OCI-LY7 (cell line): ENCODE measurements around the gene BABAM1. TPM values are rescaled to one million over a fixed set of nuclear protein-coding genes. Genes with fewer than 3 reads are reported as not detected.

ENCODE experiments used
- BruUV-seq: library from RNA; stranded (reverse); fragments of 400-500 nt; replicated peaks from 2 replicates; lab custom pipeline; 2021; lab: Mats Ljungman, UMichigan
- CTCF ChIA-PET: fragments of 300-600 bp; sonication (Branson Sonifier 250); formaldehyde crosslinking; loops from one replicate; lab custom pipeline; 2022; ENCODE audit warnings: antibody characterized with exemption; ENCODE audit not compliant: unreplicated experiment; lab: Charles Lee
- POLR2A ChIA-PET: fragments of 300-600 bp; sonication (Branson Sonifier 250); formaldehyde crosslinking; loops from one replicate; lab custom pipeline; 2022; ENCODE audit warnings: antibody characterized with exemption; lab: Charles Lee
- DNase-seq: peaks from one replicate; pipeline ENCODE4 v3.0.0-alpha.2; 2015; ENCODE audit warnings: low spot score
- H2AFZ ChIP-seq: fragments of 200-600 bp; sonication (generic), shearing (Covaris generic); 2 replicates; pipeline ENCODE4 v1.6.1; 2014; ENCODE audit warnings: mild to moderate bottlenecking, antibody characterized with exemption, low read length, moderate library complexity
- H3K27ac ChIP-seq: fragments of 200-600 bp; sonication (generic); 2 replicates; pipeline ENCODE4 v1.5.1; 2014; ENCODE audit warnings: mixed run types, low read depth, mild to moderate bottlenecking, moderate library complexity, low read length, inconsistent platforms; ENCODE audit not compliant: poor library complexity, severe bottlenecking
- H3K36me3 ChIP-seq: fragments of 200-600 bp; sonication (generic); 2 replicates; pipeline ENCODE4 v1.6.1; 2014; ENCODE audit warnings: mild to moderate bottlenecking, antibody characterized with exemption, low read length, moderate library complexity, mixed read lengths; ENCODE audit not compliant: insufficient read depth
- H3K4me1 ChIP-seq: fragments of 200-600 bp; sonication (generic); 2 replicates; pipeline ENCODE4 v1.5.1; 2014; ENCODE audit warnings: mild to moderate bottlenecking, low read length; ENCODE audit not compliant: insufficient read depth, poor library complexity, severe bottlenecking
- H3K4me2 ChIP-seq: fragments of 200-600 bp; sonication (generic); 2 replicates; pipeline ENCODE4 v1.6.1; 2014; ENCODE audit warnings: mild to moderate bottlenecking, low read length
- H3K4me3 ChIP-seq: fragments of 200-600 bp; sonication (generic); 2 replicates; pipeline ENCODE4 v1.5.1; 2014; ENCODE audit warnings: mild to moderate bottlenecking, low read depth, low read length; ENCODE audit not compliant: poor library complexity, severe bottlenecking
- H3K79me2 ChIP-seq: fragments of 200-600 bp; sonication (generic); 2 replicates; pipeline ENCODE4 v1.6.1; 2016; ENCODE audit warnings: low read depth, mild to moderate bottlenecking, low read length, moderate library complexity, mixed read lengths; ENCODE audit not compliant: insufficient read depth
- H3K9me2 ChIP-seq: fragments of 200-600 bp; sonication (generic); 2 replicates; pipeline ENCODE4 v1.6.1; 2016; ENCODE audit warnings: mild to moderate bottlenecking, low read length, mixed read lengths; ENCODE audit not compliant: insufficient read depth
- H3K9me3 ChIP-seq: fragments of 200-600 bp; sonication (generic); 2 replicates; pipeline ENCODE4 v1.6.1; 2014; ENCODE audit warnings: mild to moderate bottlenecking, mixed run types, low read length, mixed read lengths
- H4K20me1 ChIP-seq: fragments of 200-600 bp; sonication (generic); 2 replicates; pipeline ENCODE4 v1.6.1; 2014; ENCODE audit warnings: mild to moderate bottlenecking, antibody characterized with exemption, low read length, moderate library complexity, mixed read lengths; ENCODE audit not compliant: insufficient read depth
- EZH2phosphoT487 ChIP-seq: fragments of 200-600 bp; sonication (generic); IDR thresholded peaks from 2 replicates; pipeline ENCODE4 v1.6.1; 2018; ENCODE audit warnings: low read depth, borderline replicate concordance, mild to moderate bottlenecking, mixed run types, antibody characterized with exemption, low read length, moderate library complexity, mixed read lengths
- intact Hi-C: fragments of 100-400 bp; cut with micrococcal nuclease; formaldehyde crosslinking; loops from one replicate; pipeline ENCODE4 v1.10.0; 2022; ENCODE audit not compliant: unreplicated experiment
- total RNA-seq, 2 experiments: library from RNA; depleted of rRNA in 1 of 2; stranded (reverse); fragments of >200 nt in 1 of 2; shearing (Covaris generic) in 1 of 2; gene quantifications; 2 replicates each; pipeline ENCODE4 v1.2.3, GENCODE V29; 2014 to 2022
- TF ChIP-seq, protein P1 (sequence below): fragments of 200-600 bp; sonication (generic); conservative IDR thresholded peaks from 2 replicates; pipeline ENCODE4 v1.5.1; 2014; ENCODE audit warnings: mild to moderate bottlenecking, antibody characterized with exemption, low read length, moderate library complexity, mixed read lengths

Gene BABAM1
- total RNA-seq, 2 experiments from 2014 or later, result 79.0 to 118 TPM

DNA sequence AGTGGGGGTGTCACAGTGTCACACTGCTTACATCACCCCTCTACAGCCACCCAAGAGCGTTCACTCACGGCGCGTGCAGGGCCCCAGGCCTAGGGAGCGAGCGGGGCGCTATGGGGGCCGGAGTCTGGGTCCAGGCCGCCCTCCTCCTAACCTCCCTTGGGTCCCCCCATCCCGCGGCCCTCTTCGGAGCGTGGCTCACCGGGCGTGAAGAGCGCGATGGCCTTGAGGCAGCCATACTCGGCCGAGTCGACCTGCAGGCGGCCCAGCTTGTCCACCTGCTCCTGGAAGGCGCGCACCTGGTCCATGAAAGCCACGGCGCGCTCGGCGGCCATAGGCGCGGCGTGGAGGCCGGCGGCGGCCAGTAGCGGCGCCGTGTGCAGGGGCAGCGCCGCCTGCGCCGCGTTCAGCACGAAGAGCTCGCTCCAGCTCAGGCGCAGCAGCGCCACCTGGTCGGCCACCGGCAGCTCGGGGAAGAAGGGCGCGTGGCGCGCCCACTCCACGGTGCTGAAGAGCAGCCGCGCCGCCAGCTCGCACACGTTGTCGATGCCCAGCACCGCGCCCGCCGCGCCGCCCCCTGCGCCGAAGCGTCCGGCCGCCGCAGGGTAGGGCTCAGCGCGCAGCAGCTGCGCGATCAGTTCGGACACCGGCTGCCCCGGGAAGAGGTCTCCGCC lies 31.8 kb upstream of the BABAM1 start:
- TF ChIP-seq, protein P1, sequence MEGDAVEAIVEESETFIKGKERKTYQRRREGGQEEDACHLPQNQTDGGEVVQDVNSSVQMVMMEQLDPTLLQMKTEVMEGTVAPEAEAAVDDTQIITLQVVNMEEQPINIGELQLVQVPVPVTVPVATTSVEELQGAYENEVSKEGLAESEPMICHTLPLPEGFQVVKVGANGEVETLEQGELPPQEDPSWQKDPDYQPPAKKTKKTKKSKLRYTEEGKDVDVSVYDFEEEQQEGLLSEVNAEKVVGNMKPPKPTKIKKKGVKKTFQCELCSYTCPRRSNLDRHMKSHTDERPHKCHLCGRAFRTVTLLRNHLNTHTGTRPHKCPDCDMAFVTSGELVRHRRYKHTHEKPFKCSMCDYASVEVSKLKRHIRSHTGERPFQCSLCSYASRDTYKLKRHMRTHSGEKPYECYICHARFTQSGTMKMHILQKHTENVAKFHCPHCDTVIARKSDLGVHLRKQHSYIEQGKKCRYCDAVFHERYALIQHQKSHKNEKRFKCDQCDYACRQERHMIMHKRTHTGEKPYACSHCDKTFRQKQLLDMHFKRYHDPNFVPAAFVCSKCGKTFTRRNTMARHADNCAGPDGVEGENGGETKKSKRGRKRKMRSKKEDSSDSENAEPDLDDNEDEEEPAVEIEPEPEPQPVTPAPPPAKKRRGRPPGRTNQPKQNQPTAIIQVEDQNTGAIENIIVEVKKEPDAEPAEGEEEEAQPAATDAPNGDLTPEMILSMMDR, result peak; percentile 73
- no peak for TF ChIP-seq EZH2phosphoT487
- Histone ChIP-seq H3K79me2 (peaks cover 12% of the 10 kb centered on the region; the same call in 1 of the 2 replicates), H3K4me1 (peaks cover 25% of the 10 kb centered on the region), H4K20me1 (no peaks in the 10 kb centered on the region), H3K36me3 (peaks cover 42% of the 10 kb centered on the region; the same call in 1 of the 2 replicates), H3K4me2 (peak overlapping the region; percentile 87), H2AFZ (peak overlapping the region; percentile 18; the same call in 1 of the 2 replicates), H3K9me2 (no peaks in the 10 kb centered on the region), H3K9me3 (no peaks in the 10 kb centered on the region), H3K27ac (peak overlapping the region; percentile 58), H3K4me3 (peak overlapping the region; percentile 69)
- peak; percentile 82 for DNase-seq
- ChIA-PET CTCF (interaction anchor here (0.6 kb wide), 1 partner anchor 9 kb away, joined by 10 read pairs; the partner anchor contains the start of gene OCEL1), POLR2A (interaction anchor here (0.5 to 1.5 kb wide), 4 partner anchors 32 to 753 kb away, joined by 3 to 5 read pairs (median 4); partner anchors contain the start of gene BABAM1)
- BruUV-seq, result no TSS peak
- intact Hi-C loops, result no loop called here

DNA sequence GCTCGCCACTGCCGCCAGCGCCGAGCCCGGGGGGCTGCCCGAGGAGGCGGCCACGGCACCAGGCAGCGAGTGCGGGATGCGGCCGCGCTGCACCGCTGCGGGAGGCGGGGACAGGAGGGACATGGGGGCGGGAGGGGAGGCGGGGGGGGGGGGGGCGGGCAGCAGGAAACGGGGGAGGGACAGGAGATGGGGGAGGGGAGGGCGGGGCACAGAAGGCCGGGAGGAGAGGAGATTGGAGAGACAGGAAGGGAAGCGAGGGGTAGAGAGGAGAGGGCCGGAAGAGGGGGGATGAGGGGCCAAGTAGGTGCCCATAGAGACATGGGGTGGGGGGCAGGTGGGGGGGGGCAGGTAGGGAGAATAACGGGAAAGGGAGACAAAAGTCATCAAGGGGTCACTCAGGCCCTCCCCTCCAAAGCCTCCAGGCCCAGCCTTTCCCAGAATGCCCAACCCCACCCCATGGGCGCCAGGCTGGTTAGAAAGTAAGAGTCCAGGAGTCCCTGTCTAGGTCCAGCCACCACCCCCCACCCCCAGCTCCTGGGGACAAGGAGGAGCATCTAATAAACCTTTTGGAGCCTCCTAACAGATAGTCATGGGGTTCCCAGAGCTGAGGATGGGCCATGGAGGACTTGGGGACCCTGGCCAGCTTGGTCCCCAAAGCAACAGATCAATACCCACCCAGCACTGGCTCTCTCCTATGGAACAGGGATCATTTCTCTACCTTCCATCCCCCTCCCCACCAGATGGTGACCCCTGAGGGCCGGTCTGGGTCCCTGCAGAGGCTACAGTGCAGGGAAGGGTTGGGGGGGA lies 31.1 kb upstream of the BABAM1 start:
- no peak for TF ChIP-seq EZH2phosphoT487
- peaks cover 25% of the 10 kb centered on the region for H3K4me1 ChIP-seq
- peaks cover 35% of the 10 kb centered on the region; the same call in 1 of the 2 replicates for H3K36me3 ChIP-seq
- intact Hi-C loops, result no loop called here
- peak overlapping the region; percentile 69 for H3K4me3 ChIP-seq
- H3K4me2 ChIP-seq, result peak overlapping the region; percentile 87
- peaks cover 12% of the 10 kb centered on the region; the same call in 1 of the 2 replicates for H3K79me2 ChIP-seq
- H4K20me1 ChIP-seq, result no peaks in the 10 kb centered on the region
- ChIA-PET POLR2A (interaction anchor here (0.5 to 1.5 kb wide), 3 partner anchors 12 to 75 kb away, joined by 3 read pairs; partner anchors contain the start of gene BABAM1), CTCF (no interaction called here)
- peak overlapping the region; percentile 58 for H3K27ac ChIP-seq
- H2AFZ ChIP-seq, result peak overlapping the region; percentile 18; the same call in 1 of the 2 replicates
- H3K9me2 ChIP-seq, result no peaks in the 10 kb centered on the region
- no peaks in the 10 kb centered on the region for H3K9me3 ChIP-seq
- peak; percentile 44 for DNase-seq
- no TSS peak for BruUV-seq
